Esophagus squamous epithelium (tissue), 4 donors: ENCODE data around the gene GPC6.

ENCODE experiments used
- CTCF ChIP-seq, 6 experiments: fragments of 450-650 bp in 4 of 6; fragments of 200-600 bp in 2 of 6; sonication (generic) in 2 of 6; IDR thresholded peaks; one replicate each; pipeline ENCODE4 v1.5.1; 2016 to 2019; ENCODE audit warnings: antibody characterized with exemption in 6 of 6, mild to moderate bottlenecking in 4 of 6, moderate library complexity in 4 of 6
- POLR2A ChIP-seq, 4 donors: fragments of 450-650 bp; IDR thresholded peaks; one replicate each; pipeline ENCODE4 v1.6.1; 2017; ENCODE audit warnings: antibody characterized with exemption in 4 of 4, mild to moderate bottlenecking in 4 of 4, moderate library complexity in 3 of 4

DNA sequence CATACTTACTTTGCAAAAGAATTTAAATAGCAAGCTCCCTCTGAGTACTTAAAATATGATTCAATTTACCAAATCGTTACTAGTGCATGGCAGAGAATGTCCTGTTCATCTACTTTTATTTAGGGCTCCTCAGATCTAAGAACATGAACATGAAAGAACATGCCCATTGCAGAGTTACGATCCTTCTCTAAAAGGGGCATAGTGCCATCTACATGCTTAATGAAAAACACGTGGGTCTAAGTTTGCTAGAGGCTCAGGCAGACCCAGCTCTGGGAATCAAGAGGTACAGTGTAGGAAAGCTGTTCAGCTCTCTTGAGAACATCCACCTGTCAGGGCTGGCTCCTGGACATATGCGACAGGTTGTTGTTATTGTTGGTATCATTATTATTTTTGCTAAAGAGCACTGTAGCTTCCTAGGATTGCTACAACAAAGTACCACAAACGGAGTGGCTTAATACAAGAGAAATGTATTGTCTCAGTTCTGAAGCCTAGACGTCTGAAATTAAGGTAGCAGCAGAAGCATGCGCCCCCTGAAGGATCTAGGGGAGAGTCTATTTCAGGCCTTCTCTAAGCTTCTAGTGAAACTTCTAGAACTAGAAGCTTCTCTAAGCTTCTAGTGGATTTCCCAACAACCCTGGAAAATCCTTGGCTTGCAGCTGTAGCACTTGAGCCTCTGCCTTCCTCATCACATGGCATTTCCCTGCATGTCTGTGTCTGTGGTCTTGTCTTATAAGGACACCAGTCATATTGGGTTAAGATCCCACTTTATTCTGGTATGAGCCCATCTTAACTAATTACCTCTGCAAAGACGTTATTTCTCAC, 1119.0 kb downstream of the GPC6 start:
- peak in 2 of 6 experiments; percentile 7 to 21 for TF ChIP-seq CTCF (IDR thresholded peaks at IDR 0.05)
- no peak for TF ChIP-seq POLR2A (IDR thresholded peaks at IDR 0.05)
